ENCODE results near the gene TYK2.
"Not testable (repeated sequence)": the region's sequence is repeated elsewhere in the genome, so short reads cannot be mapped to it uniquely, and the experiment has no call there.

Gene TYK2

DNA sequence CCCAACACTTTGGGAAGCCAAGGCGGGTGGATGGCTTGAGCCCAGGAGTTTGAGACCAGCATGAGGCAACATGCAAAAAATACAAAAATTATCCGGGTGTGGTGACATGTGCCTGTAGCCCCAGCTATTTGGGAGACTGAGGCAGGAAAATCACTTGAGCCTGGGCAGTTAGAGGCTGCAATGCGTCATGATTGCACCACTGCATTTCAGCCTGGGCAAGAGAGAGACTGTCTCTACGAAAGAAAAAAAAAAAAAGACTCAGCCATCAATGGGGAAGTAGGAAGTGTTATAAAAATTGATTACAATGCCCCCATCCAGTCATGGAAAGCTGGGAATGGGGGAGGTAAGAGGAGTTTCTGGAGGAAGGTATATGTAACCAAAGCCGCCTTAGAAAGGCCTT is 5.4 kb downstream of the TYK2 start:
- no peak for DNase-seq (ENCODE audit: low read depth, low spot score)
- Histone ChIP-seq H3K9me3 (ENCODE audit: control insufficient read depth, insufficient read depth, low read length) (no peaks in the 10 kb centered on the region), H3K27ac (ENCODE audit: low read length) (no peak overlapping the region), H3K27me3 (ENCODE audit: control insufficient read depth, insufficient read depth, low read length) (no peaks in the 10 kb centered on the region), H3K4me1 (ENCODE audit: control insufficient read depth, insufficient read depth, low read length) (no peaks in the 10 kb centered on the region), H3K4me3 (ENCODE audit: low read length) (no peak overlapping the region), H3K36me3 (ENCODE audit: control insufficient read depth, insufficient read depth, low read length) (no peaks in the 10 kb centered on the region)
- no CpG with 5 or more reads among the region's 5 CpGs for WGBS (ENCODE audit: insufficient coverage, insufficient read length)

DNA sequence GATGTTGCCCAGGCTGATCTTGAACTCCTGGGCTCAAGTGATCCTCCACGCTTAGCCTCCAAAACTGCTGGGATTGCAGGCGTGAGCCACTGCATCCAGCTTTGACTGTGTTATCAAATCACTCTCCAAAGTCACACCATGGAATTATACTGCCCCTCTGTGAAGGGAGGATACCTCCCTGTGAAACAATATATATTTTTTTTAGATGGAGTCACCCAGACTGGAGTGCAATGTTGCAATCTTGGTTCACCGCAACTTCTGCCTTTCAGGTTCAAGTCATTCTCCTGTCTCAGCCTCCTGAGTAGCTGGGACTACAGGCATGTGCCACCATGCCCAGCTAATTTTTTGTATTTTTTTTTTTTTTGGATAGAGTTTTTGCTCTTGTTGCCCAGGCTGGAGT is 7.7 kb downstream of the TYK2 start:
- no peaks in the 10 kb centered on the region for H3K4me1 ChIP-seq (ENCODE audit: control insufficient read depth, insufficient read depth, low read length)
- no peak overlapping the region for H3K4me3 ChIP-seq (ENCODE audit: low read length)
- H3K27me3 ChIP-seq (ENCODE audit: control insufficient read depth, insufficient read depth, low read length): no peaks in the 10 kb centered on the region
- no peak for DNase-seq (ENCODE audit: low read depth, low spot score)
- H3K9me3 ChIP-seq (ENCODE audit: control insufficient read depth, insufficient read depth, low read length): no peaks in the 10 kb centered on the region
- no peak overlapping the region for H3K27ac ChIP-seq (ENCODE audit: low read length)
- no peaks in the 10 kb centered on the region for H3K36me3 ChIP-seq (ENCODE audit: control insufficient read depth, insufficient read depth, low read length)
- no CpG with 5 or more reads among the region's 3 CpGs for WGBS (ENCODE audit: insufficient coverage, insufficient read length)

DNA sequence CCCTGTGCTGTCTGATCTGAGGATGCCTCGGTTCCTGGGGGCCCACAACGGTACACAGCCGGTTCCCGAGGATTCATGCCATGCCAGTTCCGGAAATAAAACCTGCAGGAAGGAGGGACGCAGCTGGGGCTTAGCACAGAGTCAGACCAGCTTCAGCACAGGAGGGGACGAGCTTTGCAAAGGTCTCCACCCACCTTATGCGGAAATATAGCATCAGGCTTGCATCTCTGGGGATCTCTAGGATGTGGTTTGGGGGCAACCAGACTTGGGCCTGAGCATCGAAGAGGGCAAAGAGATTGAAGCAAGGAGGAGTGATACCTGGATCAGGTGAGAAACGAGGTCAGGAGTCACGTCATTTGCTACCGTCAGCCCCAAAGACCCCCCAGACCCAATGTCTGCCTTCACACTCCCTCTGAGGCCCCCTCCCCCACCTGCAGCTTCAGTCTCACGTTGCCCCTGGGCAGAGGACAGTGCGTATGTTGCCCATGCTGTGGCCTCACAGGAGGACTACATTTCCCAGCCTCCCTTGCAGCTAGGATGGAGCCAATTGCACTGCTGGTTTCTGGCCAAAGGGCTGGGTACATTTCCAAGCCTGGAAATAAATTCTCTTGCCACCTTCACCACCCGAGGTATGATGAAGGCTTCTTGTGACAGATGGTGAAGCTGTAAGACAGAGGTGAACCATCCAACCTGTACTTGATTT is 12.1 kb downstream of the TYK2 start:
- Histone ChIP-seq H3K4me3 (ENCODE audit: low read length) (no peak overlapping the region), H3K27me3 (ENCODE audit: control insufficient read depth, insufficient read depth, low read length) (no peaks in the 10 kb centered on the region), H3K4me1 (ENCODE audit: control insufficient read depth, insufficient read depth, low read length) (no peaks in the 10 kb centered on the region), H3K9me3 (ENCODE audit: control insufficient read depth, insufficient read depth, low read length) (no peaks in the 10 kb centered on the region), H3K36me3 (ENCODE audit: control insufficient read depth, insufficient read depth, low read length) (peaks cover 16% of the 10 kb centered on the region; the same call in 1 of the 2 replicates), H3K27ac (ENCODE audit: low read length) (no peak overlapping the region)
- no CpG with 5 or more reads among the region's 15 CpGs for WGBS (ENCODE audit: insufficient coverage, insufficient read length)
- no peak for DNase-seq (ENCODE audit: low read depth, low spot score)

DNA sequence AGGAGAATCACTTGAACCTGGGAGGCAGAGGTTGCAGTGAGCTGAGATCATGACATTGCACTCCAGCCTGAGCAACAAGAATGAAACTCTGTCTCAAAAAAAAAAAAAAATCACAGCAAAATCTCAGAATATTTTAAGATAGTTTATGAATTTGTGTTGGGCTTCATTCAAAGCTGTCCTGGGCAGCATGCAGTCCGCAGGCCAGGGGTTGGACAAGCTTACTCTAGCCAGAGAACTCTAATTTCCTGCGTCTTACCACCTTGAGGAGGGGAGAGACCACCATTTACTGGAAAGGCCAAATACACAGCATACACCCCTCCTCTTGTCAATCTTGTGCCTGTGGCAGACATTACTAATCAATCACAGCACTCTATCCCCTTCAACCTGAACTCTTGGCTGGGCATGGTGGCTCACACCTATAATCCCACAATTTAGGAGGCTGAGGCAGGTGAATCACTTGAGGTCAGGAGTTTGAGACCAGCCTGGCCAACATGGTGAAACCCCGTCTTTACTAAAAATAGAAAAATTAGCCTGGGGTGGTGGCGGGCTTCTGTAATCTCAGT is 13.3 kb downstream of the TYK2 start:
- H3K27ac ChIP-seq (ENCODE audit: low read length); DNase-seq (ENCODE audit: low read depth, low spot score); H3K27me3 ChIP-seq (ENCODE audit: control insufficient read depth, insufficient read depth, low read length); H3K9me3 ChIP-seq (ENCODE audit: control insufficient read depth, insufficient read depth, low read length); H3K4me3 ChIP-seq (ENCODE audit: low read length); H3K4me1 ChIP-seq (ENCODE audit: control insufficient read depth, insufficient read depth, low read length): not testable (repeated sequence)
- WGBS (ENCODE audit: insufficient coverage, insufficient read length): no CpG with 5 or more reads among the region's 4 CpGs
- peaks cover 16% of the 10 kb centered on the region; the same call in 1 of the 2 replicates for H3K36me3 ChIP-seq (ENCODE audit: control insufficient read depth, insufficient read depth, low read length)

DNA sequence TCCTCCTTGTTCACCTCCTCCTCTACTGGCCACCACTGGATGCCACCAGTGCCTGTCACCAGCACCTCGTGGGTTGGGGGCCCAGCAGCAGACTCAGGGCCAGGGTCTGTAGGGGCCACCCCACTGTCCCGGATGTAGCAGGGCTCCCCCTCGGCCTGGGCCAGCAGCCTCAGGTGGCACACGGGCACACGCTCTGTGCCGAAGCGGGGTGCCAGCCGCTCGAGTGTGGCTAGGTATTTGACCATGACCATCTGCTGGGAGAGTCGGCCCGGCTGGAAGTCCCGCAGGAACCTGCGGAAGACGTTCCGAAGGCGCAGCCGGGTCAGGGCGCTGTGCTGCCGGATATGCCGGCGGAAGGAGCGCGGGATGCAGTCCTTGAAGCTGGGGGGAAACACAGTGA is 14.9 kb downstream of the TYK2 start:
- no peak for DNase-seq (ENCODE audit: low read depth, low spot score)
- H3K4me1 ChIP-seq (ENCODE audit: control insufficient read depth, insufficient read depth, low read length): no peaks in the 10 kb centered on the region
- H3K9me3 ChIP-seq (ENCODE audit: control insufficient read depth, insufficient read depth, low read length): no peaks in the 10 kb centered on the region
- no peak overlapping the region for H3K27ac ChIP-seq (ENCODE audit: low read length)
- H3K27me3 ChIP-seq (ENCODE audit: control insufficient read depth, insufficient read depth, low read length): no peaks in the 10 kb centered on the region
- H3K36me3 ChIP-seq (ENCODE audit: control insufficient read depth, insufficient read depth, low read length): peaks cover 16% of the 10 kb centered on the region; the same call in 1 of the 2 replicates
- WGBS (ENCODE audit: insufficient coverage, insufficient read length): no CpG with 5 or more reads among the region's 23 CpGs
- no peak overlapping the region for H3K4me3 ChIP-seq (ENCODE audit: low read length)

DNA sequence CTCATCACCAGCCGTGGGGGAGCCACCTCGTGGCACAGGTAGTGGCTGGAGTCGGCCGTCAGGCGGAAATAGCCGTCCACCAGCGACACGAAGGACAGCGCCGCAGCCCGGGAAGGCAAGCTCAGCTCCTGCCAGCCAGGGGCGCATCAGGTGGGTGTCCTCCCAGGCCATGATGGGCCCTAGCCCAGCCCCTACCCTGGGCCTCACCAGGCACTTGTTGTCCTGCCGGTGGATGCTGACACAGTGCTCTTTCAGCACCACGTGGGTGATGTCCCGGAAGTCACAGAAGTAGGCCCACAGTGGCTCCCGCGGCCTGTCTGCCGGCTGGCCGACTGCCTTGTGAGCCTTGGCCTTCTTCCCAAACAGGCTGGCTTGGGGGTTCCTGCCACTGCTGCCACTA is 15.7 kb downstream of the TYK2 start:
- Histone ChIP-seq H3K27ac (ENCODE audit: low read length) (no peak overlapping the region), H3K27me3 (ENCODE audit: control insufficient read depth, insufficient read depth, low read length) (no peaks in the 10 kb centered on the region), H3K4me1 (ENCODE audit: control insufficient read depth, insufficient read depth, low read length) (no peaks in the 10 kb centered on the region), H3K4me3 (ENCODE audit: low read length) (no peak overlapping the region), H3K36me3 (ENCODE audit: control insufficient read depth, insufficient read depth, low read length) (peaks cover 16% of the 10 kb centered on the region; the same call in 1 of the 2 replicates), H3K9me3 (ENCODE audit: control insufficient read depth, insufficient read depth, low read length) (no peaks in the 10 kb centered on the region)
- no CpG with 5 or more reads among the region's 19 CpGs for WGBS (ENCODE audit: insufficient coverage, insufficient read length)
- DNase-seq (ENCODE audit: low read depth, low spot score): no peak

DNA sequence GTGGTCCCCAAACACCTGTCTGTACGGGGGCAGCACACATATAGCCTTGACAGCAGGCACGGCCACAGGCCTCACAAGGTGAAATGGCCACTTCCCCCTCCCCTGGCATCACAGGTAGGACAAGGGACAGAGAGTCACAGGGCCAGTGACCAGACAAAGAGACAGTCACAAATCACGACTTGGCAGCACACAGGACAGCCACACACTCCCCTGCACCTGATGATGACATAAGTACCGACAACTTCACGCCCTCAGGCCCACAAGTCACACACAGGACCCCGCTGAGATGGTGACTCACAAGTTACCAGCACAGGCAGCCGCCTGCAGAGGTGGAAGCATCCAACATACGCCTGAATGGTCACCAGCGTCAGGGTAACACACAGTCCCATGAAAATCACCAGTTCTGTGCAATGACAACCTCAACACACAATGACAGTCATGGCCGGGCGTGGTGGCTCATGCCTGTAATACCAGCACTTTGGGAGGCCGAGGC is 16.5 kb downstream of the TYK2 start:
- H3K27me3 ChIP-seq (ENCODE audit: control insufficient read depth, insufficient read depth, low read length): no peaks in the 10 kb centered on the region
- no CpG with 5 or more reads among the region's 12 CpGs for WGBS (ENCODE audit: insufficient coverage, insufficient read length)

DNA sequence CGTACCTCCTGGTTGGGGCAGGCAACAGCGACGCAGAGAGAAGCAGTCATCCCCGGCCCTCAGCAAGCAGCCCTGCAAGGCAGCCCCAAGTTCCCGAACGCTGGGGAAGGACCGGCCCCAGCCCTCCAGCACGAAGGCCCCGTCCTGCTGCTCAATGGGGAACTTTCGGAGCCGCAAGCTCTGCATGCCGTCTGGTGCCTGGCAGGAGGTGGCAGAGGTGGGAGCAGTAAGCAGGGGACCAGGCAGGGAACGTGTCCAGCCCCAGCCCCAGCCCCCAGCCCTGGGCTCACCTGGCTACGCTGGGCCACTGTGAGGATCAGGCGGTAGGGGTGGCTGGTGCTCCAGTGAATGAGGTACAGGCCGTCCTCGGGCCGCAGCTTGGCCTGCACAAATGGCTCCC is 18.1 kb downstream of the TYK2 start:
- no peaks in the 10 kb centered on the region for H3K4me1 ChIP-seq (ENCODE audit: control insufficient read depth, insufficient read depth, low read length)
- no peaks in the 10 kb centered on the region for H3K27me3 ChIP-seq (ENCODE audit: control insufficient read depth, insufficient read depth, low read length)
- H3K4me3 ChIP-seq (ENCODE audit: low read length): no peak overlapping the region
- H3K36me3 ChIP-seq (ENCODE audit: control insufficient read depth, insufficient read depth, low read length): peaks cover 20% of the 10 kb centered on the region; the same call in 1 of the 2 replicates
- no CpG with 5 or more reads among the region's 18 CpGs for WGBS (ENCODE audit: insufficient coverage, insufficient read length)
- no peak for DNase-seq (ENCODE audit: low read depth, low spot score)
- H3K27ac ChIP-seq (ENCODE audit: low read length): no peak overlapping the region
- H3K9me3 ChIP-seq (ENCODE audit: control insufficient read depth, insufficient read depth, low read length): no peaks in the 10 kb centered on the region

More for the DNA sequence above, 16.5 kb downstream of the TYK2 start:
- no peaks in the 10 kb centered on the region for H3K9me3 ChIP-seq (ENCODE audit: control insufficient read depth, insufficient read depth, low read length)
- peaks cover 20% of the 10 kb centered on the region; the same call in 1 of the 2 replicates for H3K36me3 ChIP-seq (ENCODE audit: control insufficient read depth, insufficient read depth, low read length)
- no peaks in the 10 kb centered on the region for H3K4me1 ChIP-seq (ENCODE audit: control insufficient read depth, insufficient read depth, low read length)
- no peak for DNase-seq (ENCODE audit: low read depth, low spot score)
- H3K4me3 ChIP-seq (ENCODE audit: low read length): no peak overlapping the region
- H3K27ac ChIP-seq (ENCODE audit: low read length): no peak overlapping the region

DNA sequence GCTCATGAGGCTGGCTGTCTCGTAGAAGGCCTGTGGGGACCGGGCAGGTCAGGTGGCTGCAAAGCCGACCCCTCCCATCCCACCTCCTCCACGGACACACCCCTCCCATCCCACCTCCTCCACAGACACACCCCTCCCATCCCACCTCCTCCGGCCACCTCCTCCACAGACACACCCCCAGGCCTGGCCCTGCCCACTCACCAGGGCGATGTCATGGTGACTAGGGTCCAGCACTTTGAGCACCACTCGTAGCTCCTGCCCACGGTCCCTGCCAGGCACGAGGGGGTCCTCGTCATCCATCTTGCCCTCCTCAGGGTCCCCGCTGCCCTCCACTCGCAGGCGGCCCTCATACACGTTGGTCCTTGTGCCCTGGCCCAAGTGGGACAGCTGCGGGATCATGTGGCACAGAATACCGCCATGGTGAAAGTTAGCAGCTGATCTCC is 18.8 kb downstream of the TYK2 start:
- Histone ChIP-seq H3K27me3 (ENCODE audit: control insufficient read depth, insufficient read depth, low read length) (no peaks in the 10 kb centered on the region), H3K4me3 (ENCODE audit: low read length) (no peak overlapping the region), H3K9me3 (ENCODE audit: control insufficient read depth, insufficient read depth, low read length) (no peaks in the 10 kb centered on the region), H3K36me3 (ENCODE audit: control insufficient read depth, insufficient read depth, low read length) (peaks cover 20% of the 10 kb centered on the region; the same call in 1 of the 2 replicates), H3K27ac (ENCODE audit: low read length) (no peak overlapping the region), H3K4me1 (ENCODE audit: control insufficient read depth, insufficient read depth, low read length) (no peaks in the 10 kb centered on the region)
- WGBS (ENCODE audit: insufficient coverage, insufficient read length): no CpG with 5 or more reads among the region's 16 CpGs
- DNase-seq (ENCODE audit: low read depth, low spot score): no peak

DNA sequence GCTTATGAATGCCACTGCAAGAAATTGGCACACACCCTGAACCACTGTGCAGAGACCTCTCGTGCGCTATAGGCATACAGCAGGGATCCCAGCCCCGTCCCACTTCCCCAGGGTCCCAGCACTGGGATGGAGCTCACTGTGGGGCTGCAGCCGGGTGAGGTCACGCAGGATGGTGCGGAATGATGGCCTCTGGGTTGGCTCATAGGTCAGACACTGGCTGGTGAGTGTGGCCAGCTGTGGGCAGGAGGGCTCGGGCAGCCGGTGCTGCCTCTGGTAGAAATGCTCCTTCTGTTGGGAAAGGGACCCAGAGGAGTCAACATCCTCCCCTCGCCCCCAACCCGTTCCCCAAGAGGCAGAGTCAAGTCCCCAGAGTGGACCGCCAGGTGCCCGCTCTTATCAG is 23.9 kb downstream of the TYK2 start:
- H3K27me3 ChIP-seq (ENCODE audit: control insufficient read depth, insufficient read depth, low read length): no peaks in the 10 kb centered on the region
- no peak overlapping the region for H3K4me3 ChIP-seq (ENCODE audit: low read length)
- peaks cover 2% of the 10 kb centered on the region for H3K4me1 ChIP-seq (ENCODE audit: control insufficient read depth, insufficient read depth, low read length)
- no peaks in the 10 kb centered on the region for H3K9me3 ChIP-seq (ENCODE audit: control insufficient read depth, insufficient read depth, low read length)
- no peak for DNase-seq (ENCODE audit: low read depth, low spot score)
- 0 out of 2 replicates have a peak, but pooled peaks cover 4% of the 10 kb centered on the region for H3K36me3 ChIP-seq (ENCODE audit: control insufficient read depth, insufficient read depth, low read length)
- no CpG with 5 or more reads among the region's 12 CpGs for WGBS (ENCODE audit: insufficient coverage, insufficient read length)
- no peak overlapping the region for H3K27ac ChIP-seq (ENCODE audit: low read length)

Measured in iPS DF 6.9 (cell line).